GM19240 (cell line): ENCODE results near the gene NUDC.
A peak's percentile ranks its signal among the peaks of the same experiment; 100 is the strongest.
"Not testable (repeated sequence)": the region's sequence is repeated elsewhere in the genome, so short reads cannot be mapped to it uniquely, and the experiment has no call there.

Source experiments
- DNase-seq: peaks from one replicate; pipeline ENCODE4 v3.0.0; 2011; ENCODE audit warnings: low spot score; ENCODE audit not compliant: insufficient read length

Gene NUDC

GRCh38 chr1:26921540-26922430, at the start of gene NUDC:
Gene NUDC, plus strand, starts transcription at chr1:26921743. Its CDS starts 106 bp downstream, at chr1:26921849.
- DNase-seq: peak; percentile 97

- DNase-seq: not testable (repeated sequence)
Measured at GRCh38 chr1:26873097-26873496, 48.4 kb upstream of the NUDC start.

DNA sequence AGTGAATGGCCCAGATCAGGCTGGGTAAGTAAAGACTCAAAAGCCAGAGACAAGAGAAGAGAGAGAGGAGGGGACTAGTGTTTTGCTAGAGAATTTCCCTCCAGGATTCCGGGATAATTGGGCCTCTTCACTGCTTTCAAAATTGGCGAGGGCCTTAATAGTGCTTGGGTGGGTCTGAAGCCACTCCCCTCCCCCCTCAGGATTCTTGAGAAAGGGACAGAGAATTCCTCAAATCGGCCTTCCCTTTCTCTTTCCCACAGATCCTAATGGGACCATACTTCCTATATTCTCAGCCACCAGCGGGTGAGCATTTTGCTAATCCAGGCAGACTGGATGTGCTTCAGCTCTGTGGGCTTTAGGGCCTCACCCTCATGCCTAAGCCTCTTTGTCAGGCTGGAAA, 46.6 kb upstream of the NUDC start:
- DNase-seq: no peak

DNA sequence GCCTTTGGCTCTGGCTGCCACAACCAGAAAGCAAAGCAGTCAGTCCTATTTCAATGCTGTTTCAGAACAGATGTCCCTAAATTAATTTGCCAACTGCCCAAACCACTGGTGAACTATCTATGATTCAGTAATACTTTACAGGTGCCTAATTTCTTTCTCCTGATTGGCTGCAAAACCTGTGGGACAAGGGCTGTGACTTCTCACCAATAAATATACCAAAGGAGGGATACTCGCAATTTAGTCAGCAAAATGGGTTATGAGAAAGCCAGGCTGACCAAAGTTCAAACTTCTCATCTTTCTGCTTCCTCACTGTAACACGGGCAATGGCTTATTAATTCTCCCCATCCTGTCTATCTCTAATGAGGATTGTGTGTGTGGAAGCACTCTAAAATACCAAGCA, 44.2 kb upstream of the NUDC start:
- no peak for DNase-seq

- DNase-seq: no peak
Measured at GRCh38 chr1:26879793-26880192, 41.8 kb upstream of the NUDC start.

- DNase-seq: not testable (repeated sequence)
Measured at GRCh38 chr1:26881611-26882010, 39.9 kb upstream of the NUDC start.

DNA sequence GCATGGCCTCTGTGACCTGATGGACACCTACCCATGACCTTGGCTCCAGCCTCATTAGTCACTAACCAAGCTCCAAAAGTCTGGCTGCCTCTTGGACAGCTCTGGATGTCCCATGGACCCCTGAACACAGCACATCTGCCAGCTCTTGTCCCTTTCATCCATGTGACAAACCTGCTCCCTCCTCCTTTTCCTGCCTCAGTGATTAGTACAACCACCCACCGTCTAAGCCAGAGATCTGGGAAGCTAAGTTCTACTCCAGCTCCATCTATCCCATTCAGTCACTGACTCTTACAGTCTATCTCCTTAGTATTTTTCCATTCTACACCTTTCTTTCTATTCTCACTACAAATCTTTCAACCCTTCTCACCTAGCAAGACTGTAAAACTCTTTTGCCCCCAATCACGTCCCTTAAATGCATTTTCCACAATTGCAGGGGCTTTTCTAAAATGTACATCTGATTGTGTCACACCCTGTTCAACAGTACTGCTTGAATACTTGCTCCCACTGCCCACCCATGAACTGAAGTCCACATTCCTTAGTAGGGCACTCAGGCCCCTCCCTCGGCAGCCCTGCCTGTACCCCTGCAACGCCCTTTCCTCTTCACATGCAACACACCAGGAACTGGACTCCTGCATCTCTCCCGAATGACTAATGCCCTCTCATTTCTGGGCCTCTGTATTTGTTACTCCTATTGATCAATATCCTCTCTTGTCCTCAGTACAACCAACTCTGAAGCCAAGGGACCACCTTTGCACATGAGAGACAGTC, 38.7 kb upstream of the NUDC start:
- DNase-seq: no peak

GRCh38 chr1:26887125-26887524, 34.4 kb upstream of the NUDC start:
- no peak for DNase-seq

DNA sequence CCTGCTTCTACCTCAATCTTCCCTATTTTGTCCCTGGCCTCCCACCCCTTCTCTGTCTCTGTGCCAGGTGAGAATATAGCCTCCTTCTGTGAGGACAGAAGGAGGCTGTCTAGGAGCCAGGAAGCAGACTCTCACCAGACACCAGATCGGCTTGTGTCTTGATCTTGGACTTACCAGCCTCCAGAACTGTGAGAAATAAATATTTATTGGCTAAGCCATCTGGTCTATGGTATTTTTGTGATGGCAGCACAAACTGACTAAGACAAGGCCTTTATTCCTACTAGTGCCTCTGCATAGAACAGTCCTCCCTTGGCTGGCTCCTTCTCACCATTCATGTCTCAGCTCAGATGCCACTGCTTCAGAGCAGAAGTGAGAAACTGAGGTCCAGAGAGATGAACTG, 33.3 kb upstream of the NUDC start:
- DNase-seq: no peak

- DNase-seq: peak; percentile 82
Measured at GRCh38 chr1:26889551-26890466, 31.7 kb upstream of the NUDC start, which contains the start of gene GPN2. Gene GPN2, minus strand, starts transcription at chr1:26890283. Its CDS starts 187 bp downstream, at chr1:26890096.

DNA sequence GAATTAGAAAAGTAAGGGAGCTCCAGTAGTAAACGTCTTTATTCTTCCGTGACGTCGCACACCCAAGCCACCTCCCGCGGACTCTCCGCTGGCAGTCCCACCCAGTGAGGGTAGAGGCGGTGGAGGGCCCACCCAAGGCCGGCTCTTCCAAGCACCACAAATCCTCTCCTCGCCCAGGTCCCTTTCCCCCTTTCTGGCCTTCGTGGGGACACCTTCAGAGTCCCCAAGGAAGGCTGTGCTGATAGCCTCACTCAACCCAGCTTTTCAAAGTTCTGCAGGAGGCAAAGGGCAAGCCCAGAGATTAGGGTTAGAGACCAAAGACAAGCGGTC, 31.1 kb upstream of the NUDC start:
- no peak for DNase-seq

GRCh38 chr1:26894263-26894662, 27.3 kb upstream of the NUDC start:
- no peak for DNase-seq

DNA sequence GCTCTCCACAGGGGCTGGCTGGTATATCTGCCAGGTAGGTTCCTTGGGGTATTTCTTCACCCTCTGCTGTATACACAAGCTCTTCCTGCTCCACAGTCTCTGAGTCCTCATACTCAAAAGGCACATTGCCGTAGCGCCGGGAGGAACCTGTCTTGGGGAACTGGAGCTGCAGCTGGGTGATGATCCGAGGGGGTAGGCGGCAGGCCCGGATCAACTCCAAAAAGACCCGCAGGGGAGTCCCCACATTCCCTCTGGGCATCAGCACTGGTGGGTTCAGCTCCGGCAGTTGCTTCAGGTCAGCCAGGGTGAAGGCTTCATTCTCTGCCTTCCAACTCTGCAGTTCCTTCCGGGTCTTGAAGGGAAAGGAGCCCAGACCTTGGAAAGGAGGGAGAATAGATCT, 24.2 kb upstream of the NUDC start:
- DNase-seq: no peak

DNA sequence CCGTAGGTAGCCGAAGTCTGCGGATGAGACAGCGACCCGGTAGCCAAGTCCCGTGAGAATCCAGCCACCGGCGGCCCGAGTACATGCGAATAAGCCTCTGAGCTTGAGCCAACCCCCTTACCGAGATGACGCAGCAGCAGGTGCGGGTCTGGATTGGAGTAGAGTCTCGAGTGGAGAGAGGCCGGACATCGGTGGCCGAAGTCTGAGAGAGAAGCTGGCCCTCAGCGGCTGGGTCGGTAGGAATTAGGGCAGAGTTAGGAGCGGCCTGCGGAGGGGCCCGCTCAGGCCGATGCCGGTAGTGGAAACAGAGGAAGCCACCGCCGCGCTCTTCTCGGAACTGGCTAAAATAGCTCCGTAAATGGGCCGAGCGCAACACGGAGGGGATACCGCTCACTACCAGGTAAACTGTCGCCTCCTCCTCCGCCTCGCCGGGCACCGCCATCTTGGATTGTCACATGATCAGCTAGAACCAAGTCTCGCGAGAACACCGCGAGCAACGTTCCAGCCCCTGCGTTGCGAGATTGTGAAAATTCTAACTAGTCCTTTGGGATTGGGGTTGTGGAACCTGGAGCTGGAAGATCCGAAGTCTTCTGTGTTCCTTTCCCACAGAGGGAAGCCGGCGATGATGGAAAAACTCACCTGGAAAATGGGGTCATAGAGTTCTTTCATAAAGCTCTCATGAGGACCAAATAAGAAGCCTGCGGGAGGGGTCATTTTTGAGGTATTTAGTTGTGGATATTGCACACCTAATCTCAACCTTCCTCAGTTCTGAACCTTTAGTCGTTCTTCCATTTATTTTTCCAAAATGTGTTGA, 21.3 kb upstream of the NUDC start, which contains the start of gene GPATCH3:
GPATCH3 (minus strand) TSS at position 467 of the 814 bp plus-strand sequence; CDS start at position 442, 25 bp downstream.
- peak; percentile 83 for DNase-seq

GRCh38 chr1:26900815-26901511, 20.6 kb upstream of the NUDC start:
- no peak for DNase-seq

DNA sequence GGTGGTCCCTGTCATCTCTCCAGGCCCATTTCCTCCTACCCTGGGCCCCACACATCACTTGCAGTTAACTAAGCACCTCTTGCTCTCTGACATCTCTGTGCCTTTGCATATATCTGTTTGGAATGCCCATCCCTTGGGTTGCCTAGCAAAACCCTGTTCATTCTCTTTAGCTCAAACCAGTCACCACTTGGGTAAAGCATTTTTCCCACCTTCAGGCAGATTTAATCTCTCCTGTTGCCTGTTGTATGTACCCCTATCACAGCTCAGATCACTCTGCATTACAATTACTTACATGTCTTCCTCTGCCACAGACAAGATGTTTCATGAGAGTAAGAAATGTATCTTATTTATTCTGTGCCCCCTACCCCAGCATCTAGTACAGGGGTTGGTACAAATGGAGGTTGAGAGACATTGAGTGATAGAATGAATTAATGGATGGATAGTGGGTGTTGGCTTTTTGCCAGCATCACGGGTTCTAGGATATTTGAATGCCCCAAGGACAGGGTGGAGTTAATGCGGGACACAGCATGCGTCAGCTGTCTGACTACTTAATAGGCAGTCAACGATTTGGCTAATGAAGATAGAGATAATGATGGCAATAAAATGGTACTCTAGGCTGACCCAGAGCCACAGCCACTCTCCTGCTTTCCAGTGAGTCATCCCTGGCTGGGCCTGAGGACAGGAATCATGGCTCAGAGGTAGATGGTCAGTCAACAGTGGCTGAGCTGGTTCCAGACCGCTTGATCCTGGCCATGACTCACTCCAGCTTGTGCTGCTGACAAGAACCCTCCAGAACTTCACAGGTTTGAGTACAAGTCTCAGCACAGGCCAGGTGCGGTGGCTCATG, 14.2 kb upstream of the NUDC start:
- DNase-seq: no peak

DNA sequence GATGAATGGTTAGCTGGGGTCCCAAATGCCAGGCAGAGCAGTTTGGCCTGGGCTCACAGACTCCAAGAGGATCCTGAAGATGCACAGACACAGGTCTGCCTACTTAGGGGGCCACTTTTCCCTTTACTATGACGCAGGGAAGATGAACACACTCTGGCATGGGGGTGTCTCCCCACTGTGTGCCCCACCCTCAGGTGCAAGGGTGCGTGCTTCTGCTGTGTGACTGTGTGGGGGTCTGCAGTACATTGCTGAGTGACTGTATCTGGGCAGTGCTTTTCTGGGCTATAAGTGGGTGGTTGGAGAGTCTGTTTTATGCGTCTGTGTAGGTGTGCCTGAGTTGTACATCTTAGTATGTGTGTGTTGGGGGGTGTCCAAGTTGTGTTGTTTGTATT, 11.6 kb upstream of the NUDC start:
- DNase-seq: no peak

DNA sequence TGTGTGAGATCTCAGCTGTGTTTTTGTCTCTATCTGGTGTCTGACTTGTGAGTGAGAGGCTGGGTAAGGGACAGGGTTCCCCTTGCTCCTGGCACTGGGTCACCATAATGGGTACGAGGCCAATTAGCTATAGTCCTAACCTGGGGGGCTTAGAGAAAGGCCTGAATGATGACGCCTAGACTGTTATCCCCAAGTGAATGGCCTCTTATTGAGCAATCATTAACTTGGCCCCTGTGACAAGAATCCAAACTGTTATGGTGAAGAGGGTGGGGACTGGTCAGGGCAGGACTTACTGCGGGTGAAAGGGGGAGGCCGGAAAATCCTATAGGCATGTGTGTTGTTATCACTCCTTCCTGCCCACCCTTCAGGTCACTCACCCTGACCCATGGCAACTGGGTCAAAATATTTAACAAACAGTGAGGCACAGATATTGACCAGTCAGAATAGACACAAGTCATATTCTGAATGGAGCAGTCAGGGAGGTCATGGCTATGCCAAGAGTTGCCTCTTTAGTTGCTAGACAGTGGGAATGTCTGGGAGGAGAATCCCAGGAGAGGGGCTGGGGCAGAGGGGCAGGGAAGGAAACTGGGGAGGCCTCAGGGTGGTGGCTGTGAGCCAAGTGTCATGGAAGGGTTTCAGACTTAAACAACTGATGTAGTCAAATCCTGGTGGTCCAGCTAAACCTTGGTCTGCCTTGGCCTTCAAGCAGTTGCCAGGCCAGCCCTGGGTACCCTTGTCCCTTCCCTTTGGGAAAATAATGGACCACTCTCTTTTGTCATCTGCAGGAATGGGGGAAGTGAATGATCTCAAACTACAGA, 11.0 kb upstream of the NUDC start:
- DNase-seq: no peak
